H1 (cell line): ENCODE measurements around the gene VPS52. TPM values are rescaled to one million over a fixed set of nuclear protein-coding genes. Genes with fewer than 3 reads are reported as not detected.

Source experiments
- CTCF ChIA-PET: fragments of 300-600 bp; sonication (Branson Sonifier 250); formaldehyde crosslinking; loops from one replicate; lab custom pipeline; 2021; ENCODE audit not compliant: partially characterized antibody; lab: Charles Lee
- POLR2A ChIA-PET: fragments of 300-600 bp; sonication (Branson Sonifier 250); formaldehyde crosslinking; loops from one replicate; lab custom pipeline; 2021; ENCODE audit warnings: inconsistent platforms; ENCODE audit not compliant: partially characterized antibody; lab: Charles Lee
- DNase-seq, 2 experiments: peaks; one replicate each; pipeline versions ENCODE4 v3.0.0 to v3.0.0-alpha.2; 2010 to 2022; ENCODE audit warnings: low spot score in 2 of 2, low read depth in 1 of 2, mixed read lengths in 1 of 2
- FAIRE-seq: peaks from 2 replicates; lab custom pipeline; 2011; peaks lifted over from hg19 to GRCh38; lab: Jason Lieb, UNC
- H2AFZ ChIP-seq: 2 replicates; pipeline ENCODE4 v1.8.1; 2012; ENCODE audit warnings: low read length, inconsistent platforms
- H2AK5ac ChIP-seq: 2 replicates; pipeline ENCODE4 v1.6.1; 2013; ENCODE audit warnings: low read depth, low read length
- H2BK120ac ChIP-seq: replicated peaks from 2 replicates; pipeline ENCODE3; 2013; ENCODE audit warnings: low read depth, low read length, inconsistent platforms
- H2BK12ac ChIP-seq: 2 replicates; pipeline ENCODE4 v1.6.1; 2013; ENCODE audit warnings: low read depth, low read length
- H2BK15ac ChIP-seq: 2 replicates; pipeline ENCODE4 v1.6.1; 2013; ENCODE audit warnings: low read length
- H2BK20ac ChIP-seq: 2 replicates; pipeline ENCODE4 v1.6.1; 2013; ENCODE audit warnings: low read length
- H2BK5ac ChIP-seq: 2 replicates; pipeline ENCODE4 v1.6.1; 2013; ENCODE audit warnings: low read depth, low read length
- H3K14ac ChIP-seq: 2 replicates; pipeline ENCODE4 v1.6.1; 2013; ENCODE audit warnings: inconsistent platforms; ENCODE audit not compliant: insufficient read length
- H3K18ac ChIP-seq: 2 replicates; pipeline ENCODE4 v1.6.1; 2013; ENCODE audit warnings: low read length; ENCODE audit errors: extremely low read depth
- H3K23ac ChIP-seq: 2 replicates; pipeline ENCODE4 v1.6.1; 2013; ENCODE audit warnings: inconsistent platforms; ENCODE audit not compliant: insufficient read length
- H3K23me2 ChIP-seq: 2 replicates; pipeline ENCODE4 v1.6.1; 2013; ENCODE audit warnings: low read depth, low read length
- H3K27ac ChIP-seq: 2 replicates; pipeline ENCODE4 v1.6.1; 2011; ENCODE audit warnings: low read depth, low read length, inconsistent platforms
- H3K27me3 ChIP-seq, 4 experiments: replicated peaks in 1 of 4; 1 replicate in 1 of 4; 2 replicates in 3 of 4; pipeline versions ENCODE4 v1.6.1 to v1.8.1; 2011 to 2013; ENCODE audit warnings: low read length in 3 of 4, mild to moderate bottlenecking in 3 of 4, inconsistent platforms in 2 of 4, mixed read lengths in 2 of 4, moderate library complexity in 1 of 4; ENCODE audit not compliant: control insufficient read depth in 3 of 4, insufficient read depth in 3 of 4; ENCODE audit errors: extremely low read depth in 1 of 4
- H3K36me3 ChIP-seq, 4 experiments: 2 replicates each; pipeline versions ENCODE4 v1.6.1 to v1.8.1; 2011 to 2013; ENCODE audit warnings: mild to moderate bottlenecking in 4 of 4, low read length in 3 of 4, moderate library complexity in 2 of 4, control low read depth in 1 of 4, inconsistent platforms in 1 of 4; ENCODE audit not compliant: insufficient read depth in 4 of 4, control insufficient read depth in 2 of 4
- H3K4ac ChIP-seq: replicated peaks from 2 replicates; pipeline ENCODE3; 2013; ENCODE audit warnings: low read length, low read depth, mixed read lengths, inconsistent platforms; ENCODE audit not compliant: insufficient read length
- H3K4me1 ChIP-seq, 4 experiments: replicated peaks in 1 of 4; 1 replicate in 1 of 4; 2 replicates in 3 of 4; pipeline versions ENCODE4 v1.6.1 to v1.8.1; 2011 to 2013; ENCODE audit warnings: low read length in 3 of 4, inconsistent platforms in 2 of 4, mixed read lengths in 1 of 4; ENCODE audit not compliant: insufficient read depth in 4 of 4, control insufficient read depth in 3 of 4
- H3K4me2 ChIP-seq, 2 experiments: 2 replicates each; pipeline versions ENCODE4 v1.6.1 to v1.8.1; 2011 to 2013; ENCODE audit warnings: low read depth in 2 of 2, low read length in 2 of 2, control low read depth in 1 of 2, inconsistent platforms in 1 of 2, mild to moderate bottlenecking in 1 of 2; ENCODE audit not compliant: insufficient read depth in 1 of 2
- H3K4me3 ChIP-seq, 4 experiments: fragments of 200-600, 300-600 bp in 1 of 4; sonication (generic), shearing (Covaris generic), sonication (Bioruptor Twin) in 1 of 4; 2 replicates each; pipeline versions ENCODE4 v1.5.1 to v1.8.1; 2011 to 2016; ENCODE audit warnings: low read length in 4 of 4, low read depth in 3 of 4, control low read depth in 2 of 4, inconsistent platforms in 2 of 4, mild to moderate bottlenecking in 2 of 4, mixed read lengths in 1 of 4, moderate library complexity in 1 of 4; ENCODE audit not compliant: insufficient read depth in 2 of 4; ENCODE audit errors: extremely low read depth in 1 of 4
- H3K56ac ChIP-seq: replicated peaks from 2 replicates; pipeline ENCODE3; 2013; ENCODE audit warnings: low read depth, mild to moderate bottlenecking, mixed read lengths, low read length, inconsistent platforms; ENCODE audit not compliant: insufficient read length
- H3K79me1 ChIP-seq: 2 replicates; pipeline ENCODE4 v1.6.1; 2013; ENCODE audit warnings: low read depth, low read length, control low read depth
- H3K79me2 ChIP-seq, 2 experiments: 2 replicates each; pipeline versions ENCODE4 v1.6.1 to v1.8.1; 2012 to 2013; ENCODE audit warnings: low read length in 2 of 2, mild to moderate bottlenecking in 2 of 2, inconsistent platforms in 1 of 2; ENCODE audit not compliant: insufficient read depth in 2 of 2, control insufficient read depth in 1 of 2
- H3K9ac ChIP-seq, 4 experiments: replicated peaks in 1 of 4; 1 replicate in 1 of 4; 2 replicates in 3 of 4; pipeline versions ENCODE4 v1.6.1 to v1.8.1; 2011 to 2013; ENCODE audit warnings: low read depth in 3 of 4, low read length in 3 of 4, control low read depth in 2 of 4, mild to moderate bottlenecking in 2 of 4, moderate library complexity in 2 of 4, inconsistent platforms in 1 of 4; ENCODE audit errors: extremely low read depth in 1 of 4
- H3K9me3 ChIP-seq, 2 experiments: 2 replicates each; pipeline versions ENCODE4 v1.6.1 to v1.8.1; 2012 to 2013; ENCODE audit warnings: mild to moderate bottlenecking in 2 of 2, moderate library complexity in 2 of 2, control low read depth in 1 of 2, inconsistent platforms in 1 of 2, low read depth in 1 of 2, low read length in 1 of 2, mixed read lengths in 1 of 2; ENCODE audit not compliant: insufficient read depth in 2 of 2
- H4K20me1 ChIP-seq, 2 experiments: replicated peaks in 1 of 2; 2 replicates each; pipeline versions ENCODE3 to v1.8.1; 2011 to 2013; ENCODE audit warnings: inconsistent platforms in 2 of 2, low read length in 2 of 2, mild to moderate bottlenecking in 1 of 2; ENCODE audit not compliant: insufficient read depth in 2 of 2, control insufficient read depth in 1 of 2
- H4K5ac ChIP-seq: 2 replicates; pipeline ENCODE4 v1.6.1; 2013; ENCODE audit warnings: low read length, low read depth, mixed read lengths, inconsistent platforms; ENCODE audit not compliant: insufficient read length
- H4K8ac ChIP-seq: 2 replicates; pipeline ENCODE4 v1.8.0; 2013; ENCODE audit warnings: mild to moderate bottlenecking, moderate library complexity, low read length, inconsistent platforms; ENCODE audit not compliant: insufficient read depth; ENCODE audit errors: extremely low read depth
- H4K91ac ChIP-seq: replicated peaks from 2 replicates; pipeline ENCODE3; 2013; ENCODE audit warnings: low read length, mixed read lengths, inconsistent platforms; ENCODE audit not compliant: insufficient read length
- BRCA1 ChIP-seq: IDR thresholded peaks from 2 replicates; pipeline ENCODE4 v1.6.1; 2012; ENCODE audit warnings: low read depth, low read length, improper control_type of control experiment
- CBX5 ChIP-seq: fragments of 300-800, 300-1000 bp; sonication (generic); IDR thresholded peaks from 2 replicates; pipeline ENCODE4 v1.7.1; 2016; ENCODE audit warnings: antibody characterized with exemption, low read length, low read depth
- CHD1 ChIP-seq: IDR thresholded peaks from 2 replicates; pipeline ENCODE4 v1.6.1; 2012; ENCODE audit warnings: low read depth, low read length, improper control_type of control experiment
- CREB1 ChIP-seq: IDR thresholded peaks from 2 replicates; pipeline ENCODE4 v1.6.1; 2012; ENCODE audit warnings: inconsistent platforms
- CTBP2 ChIP-seq: IDR thresholded peaks from 2 replicates; pipeline ENCODE4 v1.7.0; 2011; ENCODE audit warnings: borderline replicate concordance, mild to moderate bottlenecking, moderate library complexity, mixed read lengths, low read length; ENCODE audit not compliant: insufficient read depth, insufficient read length
- GABPA ChIP-seq: IDR thresholded peaks from 2 replicates; pipeline ENCODE4 v1.6.1; 2011; ENCODE audit warnings: mild to moderate bottlenecking, low read length, moderate library complexity, borderline replicate concordance; ENCODE audit not compliant: insufficient read depth
- MAFK ChIP-seq: IDR thresholded peaks from 2 replicates; pipeline ENCODE4 v1.6.1; 2012; ENCODE audit warnings: low read depth, mild to moderate bottlenecking, improper control_type of control experiment, low read length
- POLR2AphosphoS5 ChIP-seq: IDR thresholded peaks from 2 replicates; pipeline ENCODE4 v1.6.1; 2011; ENCODE audit warnings: low read depth, low read length
- RBBP5 ChIP-seq: IDR thresholded peaks from 2 replicates; pipeline ENCODE4 v1.7.1; 2012; ENCODE audit warnings: low read depth, mild to moderate bottlenecking, inconsistent platforms, low read length, moderate library complexity, borderline replicate concordance
- RFX5 ChIP-seq: IDR thresholded peaks from 2 replicates; pipeline ENCODE4 v1.6.1; 2011; ENCODE audit warnings: low read depth, low read length, improper control_type of control experiment, borderline replicate concordance
- RNF2 ChIP-seq: fragments of 200-900, 300-1000 bp; sonication (generic); IDR thresholded peaks from 2 replicates; pipeline ENCODE4 v1.7.1; 2016; ENCODE audit warnings: borderline replicate concordance, low read depth, mild to moderate bottlenecking, antibody characterized with exemption, low read length; ENCODE audit not compliant: poor library complexity, severe bottlenecking; ENCODE audit errors: missing control alignments
- SP4 ChIP-seq: IDR thresholded peaks from 2 replicates; pipeline ENCODE4 v1.6.1; 2012; ENCODE audit warnings: low read length, inconsistent platforms
- SUZ12 ChIP-seq: fragments of 200-600 bp; sonication (generic); IDR thresholded peaks from 2 replicates; pipeline ENCODE4 v1.6.1; 2012; ENCODE audit warnings: mild to moderate bottlenecking, inconsistent platforms, low read length, moderate library complexity, mixed read lengths
- TAF1 ChIP-seq: IDR thresholded peaks from 2 replicates; pipeline ENCODE4 v1.6.1; 2011; ENCODE audit warnings: mild to moderate bottlenecking, low read depth, low read length
- WGBS, 2 experiments: shearing (Covaris generic) in 1 of 2; methylation state at CpG; one replicate each; pipeline versions ENCODE4 v1.1.6 to v1.1.7; 2013 to 2015; ENCODE audit warnings: low lambda C conversion rate in 2 of 2, mixed read lengths in 2 of 2, inconsistent platforms in 1 of 2, low coverage in 1 of 2, missing lambda C conversion rate in 1 of 2; ENCODE audit not compliant: insufficient replicate concordance in 2 of 2, insufficient coverage in 1 of 2, insufficient read length in 1 of 2; ENCODE audit errors: extremely low coverage in 1 of 2, missing lambda C conversion rate in 1 of 2; 5-methylcytosine and 5-hydroxymethylcytosine counted together
- polyA plus RNA-seq, 7 experiments: library from polyadenylated mRNA; depleted of rRNA in 3 of 7; stranded (reverse) in 5 of 7; unstranded in 2 of 7; fragments of >200 nt in 5 of 7; fragments of 200-250 nt in 2 of 7; gene quantifications; 1 replicate in 5 of 7; 2 replicates in 1 of 7; 4 replicates in 1 of 7; pipeline versions ENCODE4 v1.2.1 to v1.2.3, GENCODE V29; 2011 to 2013; ENCODE audit warnings: missing spikeins in 2 of 7, mixed read lengths in 2 of 7
- total RNA-seq: library from RNA; stranded (reverse); fragmentation: NEBNext Ultra II Directional; extraction: Animal tissue kit (Norgen Biotek cat#: 25700); gene quantifications from 2 replicates; pipeline ENCODE4 v1.2.1, GENCODE V29; 2021

Gene VPS52
- total and polyA plus RNA-seq, 2 of the 8 experiments (the other 6 are each of a cell fraction or from before 2014, with no cell fraction given): 36.5 to 86.3 TPM

- H3K79me1 ChIP-seq: no peaks in the 10 kb centered on the region
- peaks cover 39 to 86% (median 77%) of the 10 kb centered on the region in 4 experiments for H3K27me3 ChIP-seq
- H3K4ac ChIP-seq: no peak overlapping the region
- POLR2A ChIA-PET: interaction anchor here (1.1 kb wide), 1 partner anchor 32 kb away, joined by 3 read pairs; no protein-coding TSS in a partner anchor
- H4K8ac ChIP-seq: no peak overlapping the region
- no peak overlapping the region for H3K27ac ChIP-seq
- H4K5ac ChIP-seq: no peak overlapping the region
- H3K9me3 ChIP-seq: no peaks in the 10 kb centered on the region
- no peak overlapping the region for H3K56ac ChIP-seq
- DNase-seq (no peak), FAIRE-seq (no peak)
- H2BK20ac ChIP-seq: no peak overlapping the region
- no peak overlapping the region for H3K9ac ChIP-seq
- no peak overlapping the region for H2AK5ac ChIP-seq
- no peak overlapping the region for H2AFZ ChIP-seq
- H2BK12ac ChIP-seq: no peak overlapping the region
- peaks cover 2 to 6% of the 10 kb centered on the region in 2 experiments for H4K20me1 ChIP-seq
- H3K23ac ChIP-seq: no peak overlapping the region
- H2BK120ac ChIP-seq: no peak overlapping the region
- CTCF ChIA-PET: interaction anchor here (0.6 to 2.3 kb wide), 5 partner anchors 11 to 30 kb away, joined by 3 to 6 read pairs (median 3); partner anchors contain the start of gene HSD17B8
- no peak overlapping the region for H3K14ac ChIP-seq
- no peaks in the 10 kb centered on the region for H3K79me2 ChIP-seq
- H3K36me3 ChIP-seq: peaks cover 0 to 2% (median 0%) of the 10 kb centered on the region in 4 experiments; a peak in 1 of 8 replicates
- H3K18ac ChIP-seq: no peak overlapping the region
- peaks cover 0 to 11% (median 3%) of the 10 kb centered on the region in 4 experiments; a peak in 6 of 7 replicates for H3K4me1 ChIP-seq
- H2BK15ac ChIP-seq: no peak overlapping the region
- WGBS, 2 experiments: 94% methylated on average over 4 of the region's 4 CpGs; no CpG with 5 or more reads in 1 of the 2 experiments
- H2BK5ac ChIP-seq: no peak overlapping the region
- H4K91ac ChIP-seq: no peak overlapping the region
- no peak overlapping the region for H3K4me2 ChIP-seq
- no peak overlapping the region for H3K4me3 ChIP-seq
- H3K23me2 ChIP-seq: peaks cover 11% of the 10 kb centered on the region; the same call in 1 of the 2 replicates
- no peak for TF ChIP-seq MAFK
- no peak for TF ChIP-seq BRCA1
- TF ChIP-seq CBX5: no peak
- TF ChIP-seq CHD1: no peak
- TF ChIP-seq RNF2: no peak
- no peak for TF ChIP-seq SUZ12
- TF ChIP-seq RBBP5: no peak
- no peak for TF ChIP-seq GABPA
- TF ChIP-seq CTBP2: no peak
- TF ChIP-seq RFX5: no peak
- no peak for TF ChIP-seq CREB1
- TF ChIP-seq TAF1: no peak
- TF ChIP-seq SP4: no peak
- no peak for TF ChIP-seq POLR2AphosphoS5
Observed at GRCh38 chr6:33216117-33216649, 55.5 kb downstream of the VPS52 start.
